Liver (tissue), 9 donors: ENCODE measurements around the gene GPC2. TPM values are rescaled to one million over a fixed set of nuclear protein-coding genes. Genes with fewer than 3 reads are reported as not detected.

Experiments used
- DNase-seq: peaks from one replicate; pipeline ENCODE4 v3.0.0-alpha.2; 2017; ENCODE audit warnings: low spot score
- H3K27ac ChIP-seq, 2 donors: one replicate each; pipeline ENCODE4 v1.7.0; 2013; ENCODE audit warnings: inconsistent platforms in 2 of 2, low read length in 2 of 2, control low read depth in 1 of 2, low read depth in 1 of 2, mild to moderate bottlenecking in 1 of 2
- H3K27me3 ChIP-seq, 4 donors: one replicate each; pipeline versions ENCODE4 v1.6.1 to v1.7.0; 2013; ENCODE audit warnings: low read length in 3 of 4, inconsistent platforms in 1 of 4, mild to moderate bottlenecking in 1 of 4, moderate library complexity in 1 of 4; ENCODE audit not compliant: control insufficient read depth in 4 of 4, insufficient read depth in 4 of 4
- H3K36me3 ChIP-seq, 4 donors: one replicate each; pipeline versions ENCODE4 v1.6.1 to v1.7.0; 2013; ENCODE audit warnings: low read length in 3 of 4, mild to moderate bottlenecking in 3 of 4, low read depth in 1 of 4, moderate library complexity in 1 of 4; ENCODE audit not compliant: control insufficient read depth in 4 of 4, insufficient read depth in 3 of 4
- H3K4me1 ChIP-seq, 4 donors: one replicate each; pipeline versions ENCODE4 v1.6.1 to v1.7.0; 2013; ENCODE audit warnings: low read length in 3 of 4, mild to moderate bottlenecking in 3 of 4, moderate library complexity in 1 of 4; ENCODE audit not compliant: control insufficient read depth in 4 of 4, insufficient read depth in 4 of 4
- H3K4me3 ChIP-seq, 3 donors: one replicate each; pipeline versions ENCODE4 v1.6.1 to v1.7.0; 2013; ENCODE audit warnings: low read length in 3 of 3, control low read depth in 1 of 3, low read depth in 1 of 3, mild to moderate bottlenecking in 1 of 3
- H3K9ac ChIP-seq, 2 donors: one replicate each; pipeline ENCODE4 v1.7.0; 2013; ENCODE audit warnings: low read length in 2 of 2, mild to moderate bottlenecking in 2 of 2, moderate library complexity in 2 of 2, control low read depth in 1 of 2, low read depth in 1 of 2
- H3K9me3 ChIP-seq, 4 donors: one replicate each; pipeline versions ENCODE4 v1.6.1 to v1.7.0; 2013; ENCODE audit warnings: low read length in 3 of 4; ENCODE audit not compliant: control insufficient read depth in 4 of 4
- CTCF ChIP-seq: fragments of 150-350 bp; IDR thresholded peaks from 2 replicates; pipeline ENCODE4 v1.5.1; 2017; ENCODE audit warnings: improper control_type of control experiment, low read depth, low read length; ENCODE audit not compliant: missing input control
- FOXA1 ChIP-seq: IDR thresholded peaks from 2 replicates; pipeline ENCODE4 v1.6.1; 2016; ENCODE audit warnings: antibody characterized with exemption
- HNF4A ChIP-seq, 2 donors: conservative IDR thresholded peaks; 2 replicates each; pipeline ENCODE4 v1.6.1; 2016; ENCODE audit warnings: antibody characterized with exemption in 2 of 2, mild to moderate bottlenecking in 2 of 2
- HNF4G ChIP-seq: IDR thresholded peaks from 2 replicates; pipeline ENCODE4 v1.6.1; 2016; ENCODE audit warnings: antibody characterized with exemption
- JUND ChIP-seq, 2 donors: IDR thresholded peaks; 2 replicates each; pipeline ENCODE4 v1.6.1; 2016; ENCODE audit warnings: antibody characterized with exemption in 2 of 2
- MAX ChIP-seq: IDR thresholded peaks from 2 replicates; pipeline ENCODE4 v1.6.1; 2016; ENCODE audit warnings: antibody characterized with exemption
- NR2F2 ChIP-seq: IDR thresholded peaks from 2 replicates; pipeline ENCODE4 v1.6.1; 2016; ENCODE audit warnings: antibody characterized with exemption
- REST ChIP-seq: IDR thresholded peaks from 2 replicates; pipeline ENCODE4 v1.6.1; 2016; ENCODE audit warnings: antibody characterized with exemption, mild to moderate bottlenecking
- RXRA ChIP-seq, 2 donors: IDR thresholded peaks; 2 replicates each; pipeline ENCODE4 v1.6.1; 2017 to 2018; ENCODE audit warnings: antibody characterized with exemption in 2 of 2, mild to moderate bottlenecking in 1 of 2
- TAF1 ChIP-seq: conservative IDR thresholded peaks from 2 replicates; pipeline ENCODE4 v1.6.1; 2016; ENCODE audit warnings: antibody characterized with exemption, mild to moderate bottlenecking
- YY1 ChIP-seq: IDR thresholded peaks from 2 replicates; pipeline ENCODE4 v1.6.1; 2016; ENCODE audit warnings: antibody characterized with exemption, mild to moderate bottlenecking
- WGBS: extraction: QIAGEN DNeasy Blood & Tissue Kit; methylation state at CpG from one replicate; pipeline ENCODE4 v1.1.7; 2013; 5-methylcytosine and 5-hydroxymethylcytosine counted together
- polyA plus RNA-seq, 2 donors: library from polyadenylated mRNA; stranded (reverse) in 1 of 2; unstranded in 1 of 2; fragments of 200-250 nt in 1 of 2; fragments of >200 nt in 1 of 2; fragmentation: Nextera tagmentation in 1 of 2; extraction: Ambion mirVana in 1 of 2; gene quantifications; one replicate each; pipeline versions ENCODE4 v1.2.1 to v1.2.3, GENCODE V29; 2013 to 2015
- total RNA-seq, 2 donors: library from RNA; depleted of rRNA; stranded (reverse); fragments of >200 nt; gene quantifications; one replicate each; pipeline ENCODE4 v1.2.3, GENCODE V29; 2014
- donor health status: healthy.
- donor health status: healthy.
- donor health status: healthy.
- donor health status: healthy.
- donor health status: healthy.

GPC2 gene
- total and polyA plus RNA-seq, 4 donors, result 0.14 to 0.79 (median 0.33) TPM; not detected in 1

GRCh38 chr7:100209493-100209892 lies 32.3 kb upstream of the GPC2 start (continued):
- TF ChIP-seq MAX (no peak), JUND (IDR thresholded peaks at IDR 0.05) (no peak), NR2F2 (no peak), YY1 (no peak)

GRCh38 chr7:100208911-100209408 lies 31.8 kb upstream of the GPC2 start:
- WGBS, result 32% methylated on average over 6 of the region's 6 CpGs
- no peaks in the 10 kb centered on the region for H3K27me3 ChIP-seq
- peak overlapping the region in 1 of 2 donors; percentile 45 for H3K27ac ChIP-seq
- H3K4me1 ChIP-seq, result peaks cover 9 to 31% (median 27%) of the 10 kb centered on the region in 4 donors
- no peak for DNase-seq
- H3K9ac ChIP-seq, result peak overlapping the region in 1 of 2 donors; percentile 33
- H3K9me3 ChIP-seq, result no peaks in the 10 kb centered on the region
- H3K4me3 ChIP-seq, result peak overlapping the region in 2 of 3 donors; percentile 13 to 29
- TF ChIP-seq HNF4G (no peak), REST (no peak), CTCF (peak; percentile 13), HNF4A (conservative IDR thresholded peaks at IDR 0.05) (no peak)
- H3K36me3 ChIP-seq, result no peaks in the 10 kb centered on the region

- TF ChIP-seq RXRA (IDR thresholded peaks at IDR 0.05), result no peak
- TF ChIP-seq TAF1, result no peak
- no peak for TF ChIP-seq FOXA1
- no peak for TF ChIP-seq REST
- DNase-seq, result no peak
- Histone ChIP-seq H3K4me3 (no peak overlapping the region), H3K27me3 (no peaks in the 10 kb centered on the region), H3K27ac (no peak overlapping the region), H3K9me3 (no peaks in the 10 kb centered on the region), H3K36me3 (no peaks in the 10 kb centered on the region), H3K9ac (no peak overlapping the region), H3K4me1 (peaks cover 1 to 22% (median 12%) of the 10 kb centered on the region in 4 donors)
- 91% methylated on average over 9 of the region's 9 CpGs for WGBS
Observed at GRCh38 chr7:100204454-100204853, 27.3 kb upstream of the GPC2 start.
